HEK293 (cell line): ENCODE data around the gene SOX12.

Experiments
- BCL11A ChIP-seq: fragments of 450-650 bp; formaldehyde crosslinking; IDR thresholded peaks from 2 replicates; pipeline ENCODE4 v1.5.1; 2016; ENCODE audit warnings: low read depth, missing biosample characterization, missing genetic modification characterization
- GLI4 ChIP-seq: fragments of 450-650 bp; formaldehyde crosslinking; IDR thresholded peaks from 2 replicates; pipeline ENCODE4 v1.5.1; 2016; ENCODE audit warnings: missing biosample characterization, missing genetic modification characterization
- KLF7 ChIP-seq: fragments of 450-650 bp; formaldehyde crosslinking; IDR thresholded peaks from 2 replicates; pipeline ENCODE4 v1.5.1; 2016; ENCODE audit warnings: missing biosample characterization, missing genetic modification characterization, borderline replicate concordance
- KLF9 ChIP-seq: fragments of 450-650 bp; formaldehyde crosslinking; IDR thresholded peaks from 2 replicates; pipeline ENCODE4 v1.5.1; 2016; ENCODE audit warnings: missing biosample characterization, missing genetic modification characterization, low read depth
- OVOL3 ChIP-seq: fragments of 450-650 bp; formaldehyde crosslinking; IDR thresholded peaks from 2 replicates; pipeline ENCODE4 v1.5.1; 2016; ENCODE audit warnings: missing biosample characterization, missing genetic modification characterization
- SALL2 ChIP-seq: fragments of 450-650 bp; formaldehyde crosslinking; IDR thresholded peaks from 2 replicates; pipeline ENCODE4 v1.5.0; 2017; ENCODE audit warnings: missing biosample characterization, mild to moderate bottlenecking, missing genetic modification characterization, borderline replicate concordance
- SETDB1 ChIP-seq: IDR thresholded peaks from one replicate; pipeline ENCODE4 v1.6.1; 2017; ENCODE audit warnings: mild to moderate bottlenecking, low read length, moderate library complexity, mixed read lengths; ENCODE audit not compliant: insufficient read length
- SP2 ChIP-seq: fragments of 450-650 bp; formaldehyde crosslinking; IDR thresholded peaks from 2 replicates; pipeline ENCODE4 v1.5.1; 2016; ENCODE audit warnings: missing biosample characterization, missing genetic modification characterization
- YY1 ChIP-seq: fragments of 450-650 bp; formaldehyde crosslinking; IDR thresholded peaks from 2 replicates; pipeline ENCODE4 v1.5.1; 2018; ENCODE audit warnings: missing biosample characterization, missing genetic modification characterization
- ZBTB48 ChIP-seq: fragments of 450-650 bp; formaldehyde crosslinking; IDR thresholded peaks from 2 replicates; pipeline ENCODE4 v1.5.1; 2016; ENCODE audit warnings: missing biosample characterization, missing genetic modification characterization
- ZBTB7A ChIP-seq: fragments of 450-650 bp; formaldehyde crosslinking; IDR thresholded peaks from 2 replicates; pipeline ENCODE4 v1.5.1; 2016; ENCODE audit warnings: low read depth, missing biosample characterization, missing genetic modification characterization
- ZNF10 ChIP-seq: fragments of 450-650 bp; formaldehyde crosslinking; IDR thresholded peaks from 2 replicates; pipeline ENCODE4 v1.5.1; 2017; ENCODE audit warnings: missing biosample characterization, missing genetic modification characterization
- ZNF121 ChIP-seq: fragments of 450-650 bp; formaldehyde crosslinking; IDR thresholded peaks from 2 replicates; pipeline ENCODE4 v1.5.1; 2016; ENCODE audit warnings: missing biosample characterization, missing genetic modification characterization
- ZNF155 ChIP-seq: fragments of 450-650 bp; formaldehyde crosslinking; IDR thresholded peaks from 2 replicates; pipeline ENCODE4 v1.5.1; 2016; ENCODE audit warnings: missing biosample characterization, missing genetic modification characterization
- ZNF169 ChIP-seq: fragments of 450-650 bp; formaldehyde crosslinking; IDR thresholded peaks from 2 replicates; pipeline ENCODE4 v1.5.1; 2016; ENCODE audit warnings: missing biosample characterization, missing genetic modification characterization
- ZNF19 ChIP-seq: fragments of 450-650 bp; formaldehyde crosslinking; IDR thresholded peaks from 2 replicates; pipeline ENCODE4; 2016; ENCODE audit warnings: missing biosample characterization, missing genetic modification characterization, low read depth
- ZNF24 ChIP-seq: fragments of 450-650 bp; formaldehyde crosslinking; IDR thresholded peaks from 2 replicates; pipeline ENCODE4 v1.5.1; 2016; ENCODE audit warnings: missing biosample characterization, missing genetic modification characterization
- ZNF311 ChIP-seq: fragments of 450-650 bp; formaldehyde crosslinking; IDR thresholded peaks from 2 replicates; pipeline ENCODE4 v1.5.1; 2017; ENCODE audit warnings: missing biosample characterization, missing genetic modification characterization, borderline replicate concordance
- ZNF341 ChIP-seq: fragments of 450-650 bp; formaldehyde crosslinking; IDR thresholded peaks from 2 replicates; pipeline ENCODE4; 2016; ENCODE audit warnings: low read depth, missing biosample characterization, missing genetic modification characterization
- ZNF37A ChIP-seq: fragments of 450-650 bp; IDR thresholded peaks from 2 replicates; pipeline ENCODE4 v1.5.1; 2018; ENCODE audit warnings: missing biosample characterization, missing genetic modification characterization
- ZNF391 ChIP-seq: fragments of 450-650 bp; formaldehyde crosslinking; IDR thresholded peaks from 2 replicates; pipeline ENCODE4 v1.5.1; 2016; ENCODE audit warnings: low read depth, missing biosample characterization, missing genetic modification characterization, borderline replicate concordance
- ZNF394 ChIP-seq: fragments of 450-650 bp; formaldehyde crosslinking; IDR thresholded peaks from 2 replicates; pipeline ENCODE4 v1.5.1; 2016; ENCODE audit warnings: missing biosample characterization, missing genetic modification characterization, mild to moderate bottlenecking, moderate library complexity, borderline replicate concordance
- ZNF426 ChIP-seq: fragments of 450-650 bp; formaldehyde crosslinking; IDR thresholded peaks from 2 replicates; pipeline ENCODE4 v1.5.1; 2017; ENCODE audit warnings: missing biosample characterization, missing genetic modification characterization, mild to moderate bottlenecking, inconsistent platforms, moderate library complexity
- ZNF514 ChIP-seq: fragments of 450-650 bp; formaldehyde crosslinking; IDR thresholded peaks from 2 replicates; pipeline ENCODE4 v1.5.1; 2016; ENCODE audit warnings: missing biosample characterization, missing genetic modification characterization
- ZNF544 ChIP-seq: fragments of 450-650 bp; formaldehyde crosslinking; IDR thresholded peaks from 2 replicates; pipeline ENCODE4 v1.5.0; 2017; ENCODE audit warnings: missing biosample characterization, missing genetic modification characterization
- ZNF555 ChIP-seq: fragments of 450-650 bp; formaldehyde crosslinking; conservative IDR thresholded peaks from 2 replicates; pipeline ENCODE4 v1.5.1; 2017; ENCODE audit warnings: missing biosample characterization, mild to moderate bottlenecking, missing genetic modification characterization, inconsistent platforms
- ZNF621 ChIP-seq: fragments of 450-650 bp; formaldehyde crosslinking; IDR thresholded peaks from 2 replicates; pipeline ENCODE4 v1.5.1; 2017; ENCODE audit warnings: missing biosample characterization, missing genetic modification characterization
- ZNF629 ChIP-seq: fragments of 450-650 bp; formaldehyde crosslinking; IDR thresholded peaks from 2 replicates; pipeline ENCODE4 v1.5.1; 2017; ENCODE audit warnings: missing biosample characterization, missing genetic modification characterization
- ZNF777 ChIP-seq: fragments of 450-650 bp; formaldehyde crosslinking; IDR thresholded peaks from 2 replicates; pipeline ENCODE4 v1.5.1; 2017; ENCODE audit warnings: missing biosample characterization, missing genetic modification characterization, borderline replicate concordance
- TF ChIP-seq, protein P1 (sequence below): fragments of 450-650 bp; formaldehyde crosslinking; IDR thresholded peaks from 2 replicates; pipeline ENCODE4 v1.5.0; 2017; ENCODE audit warnings: missing biosample characterization, missing genetic modification characterization, borderline replicate concordance
- TF ChIP-seq, protein P2 (sequence below): fragments of 450-650 bp; formaldehyde crosslinking; IDR thresholded peaks from 2 replicates; pipeline ENCODE4 v1.5.1; 2017; ENCODE audit warnings: missing biosample characterization, missing genetic modification characterization
- TF ChIP-seq, protein P3 (sequence below): fragments of 450-650 bp; formaldehyde crosslinking; IDR thresholded peaks from 2 replicates; pipeline ENCODE4 v1.5.1; 2016; ENCODE audit warnings: missing biosample characterization, missing genetic modification characterization
- TF ChIP-seq, protein P4 (sequence below): fragments of 450-650 bp; formaldehyde crosslinking; IDR thresholded peaks from 2 replicates; pipeline ENCODE4 v1.5.1; 2016; ENCODE audit warnings: missing biosample characterization, missing genetic modification characterization

SOX12 gene

DNA sequence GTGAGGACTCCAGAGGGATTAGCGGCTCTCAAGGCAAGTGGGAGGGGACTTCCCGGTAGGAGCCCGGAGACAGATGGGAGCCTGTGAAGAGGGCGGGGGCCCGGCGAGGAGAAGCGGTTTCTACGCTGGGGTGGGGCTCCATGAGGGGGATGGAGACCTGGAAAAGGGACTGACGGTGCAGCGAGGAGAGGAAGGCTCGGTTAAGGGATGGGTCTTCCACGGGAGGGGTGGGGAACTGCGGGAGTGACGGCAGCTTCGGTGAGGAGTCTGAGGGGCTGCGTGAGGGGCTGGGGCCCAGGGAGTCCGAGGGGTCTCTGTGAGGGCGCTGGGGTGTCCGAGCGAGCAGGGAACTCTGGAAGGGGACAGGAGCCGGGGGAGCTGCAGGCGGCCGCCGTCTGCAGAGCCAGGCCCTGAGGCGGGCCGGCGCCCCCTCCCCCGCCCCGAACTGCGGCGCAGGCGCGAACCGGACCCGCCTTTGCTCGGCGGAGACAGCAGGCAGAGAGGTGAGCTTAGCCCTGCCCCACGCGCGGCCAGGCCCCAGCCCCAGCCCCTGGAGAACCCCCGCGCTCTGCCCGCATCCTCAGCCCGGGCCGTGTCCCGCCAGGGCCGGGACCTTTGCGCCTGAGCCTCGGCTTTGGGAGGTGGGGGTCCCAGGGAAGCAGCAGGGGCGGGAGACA, 21.4 kb downstream of the SOX12 start, which contains the start of gene NRSN2 (continued):
- TF ChIP-seq, protein P1, sequence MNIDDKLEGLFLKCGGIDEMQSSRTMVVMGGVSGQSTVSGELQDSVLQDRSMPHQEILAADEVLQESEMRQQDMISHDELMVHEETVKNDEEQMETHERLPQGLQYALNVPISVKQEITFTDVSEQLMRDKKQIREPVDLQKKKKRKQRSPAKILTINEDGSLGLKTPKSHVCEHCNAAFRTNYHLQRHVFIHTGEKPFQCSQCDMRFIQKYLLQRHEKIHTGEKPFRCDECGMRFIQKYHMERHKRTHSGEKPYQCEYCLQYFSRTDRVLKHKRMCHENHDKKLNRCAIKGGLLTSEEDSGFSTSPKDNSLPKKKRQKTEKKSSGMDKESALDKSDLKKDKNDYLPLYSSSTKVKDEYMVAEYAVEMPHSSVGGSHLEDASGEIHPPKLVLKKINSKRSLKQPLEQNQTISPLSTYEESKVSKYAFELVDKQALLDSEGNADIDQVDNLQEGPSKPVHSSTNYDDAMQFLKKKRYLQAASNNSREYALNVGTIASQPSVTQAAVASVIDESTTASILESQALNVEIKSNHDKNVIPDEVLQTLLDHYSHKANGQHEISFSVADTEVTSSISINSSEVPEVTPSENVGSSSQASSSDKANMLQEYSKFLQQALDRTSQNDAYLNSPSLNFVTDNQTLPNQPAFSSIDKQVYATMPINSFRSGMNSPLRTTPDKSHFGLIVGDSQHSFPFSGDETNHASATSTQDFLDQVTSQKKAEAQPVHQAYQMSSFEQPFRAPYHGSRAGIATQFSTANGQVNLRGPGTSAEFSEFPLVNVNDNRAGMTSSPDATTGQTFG (tag by site-specific recombination), result no peak
- TF ChIP-seq ZNF24 (peak; percentile 64; the same call in 1 of the 2 replicates), ZNF544 (tag by site-specific recombination) (no peak), SP2 (tag by site-specific recombination) (peak; percentile 58), KLF9 (peak; percentile 69), ZNF621 (tag by site-specific recombination) (no peak), ZNF555 (tag by site-specific recombination) (no peak), ZNF37A (no peak), ZNF10 (tag by site-specific recombination) (no peak), ZNF777 (tag by site-specific recombination) (no peak), GLI4 (tag by site-specific recombination) (no peak), ZBTB7A (no peak), OVOL3 (no peak), ZNF121 (no peak), YY1 (tag by site-specific recombination) (no peak; the same call in 1 of the 2 replicates), ZNF426 (tag by site-specific recombination) (no peak), ZNF514 (tag by site-specific recombination) (no peak), ZNF169 (tag by site-specific recombination) (no peak), BCL11A (tag by site-specific recombination) (no peak), ZNF341 (tag by site-specific recombination) (peak; percentile 64), ZNF629 (peak; percentile 40; the same call in 1 of the 2 replicates), SETDB1 (no peak), ZNF311 (tag by site-specific recombination) (no peak), ZNF19 (tag by site-specific recombination) (no peak), SALL2 (tag by site-specific recombination) (no peak), KLF7 (tag by site-specific recombination) (peak; percentile 73; the same call in 1 of the 2 replicates), ZNF391 (no peak), ZBTB48 (tag by site-specific recombination) (peak; percentile 83), ZNF394 (tag by site-specific recombination) (no peak; the same call in 1 of the 2 replicates), ZNF155 (no peak)
- TF ChIP-seq, protein P2, sequence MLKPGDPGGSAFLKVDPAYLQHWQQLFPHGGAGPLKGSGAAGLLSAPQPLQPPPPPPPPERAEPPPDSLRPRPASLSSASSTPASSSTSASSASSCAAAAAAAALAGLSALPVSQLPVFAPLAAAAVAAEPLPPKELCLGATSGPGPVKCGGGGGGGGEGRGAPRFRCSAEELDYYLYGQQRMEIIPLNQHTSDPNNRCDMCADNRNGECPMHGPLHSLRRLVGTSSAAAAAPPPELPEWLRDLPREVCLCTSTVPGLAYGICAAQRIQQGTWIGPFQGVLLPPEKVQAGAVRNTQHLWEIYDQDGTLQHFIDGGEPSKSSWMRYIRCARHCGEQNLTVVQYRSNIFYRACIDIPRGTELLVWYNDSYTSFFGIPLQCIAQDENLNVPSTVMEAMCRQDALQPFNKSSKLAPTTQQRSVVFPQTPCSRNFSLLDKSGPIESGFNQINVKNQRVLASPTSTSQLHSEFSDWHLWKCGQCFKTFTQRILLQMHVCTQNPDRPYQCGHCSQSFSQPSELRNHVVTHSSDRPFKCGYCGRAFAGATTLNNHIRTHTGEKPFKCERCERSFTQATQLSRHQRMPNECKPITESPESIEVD (tag by site-specific recombination), result no peak
- TF ChIP-seq, protein P3, sequence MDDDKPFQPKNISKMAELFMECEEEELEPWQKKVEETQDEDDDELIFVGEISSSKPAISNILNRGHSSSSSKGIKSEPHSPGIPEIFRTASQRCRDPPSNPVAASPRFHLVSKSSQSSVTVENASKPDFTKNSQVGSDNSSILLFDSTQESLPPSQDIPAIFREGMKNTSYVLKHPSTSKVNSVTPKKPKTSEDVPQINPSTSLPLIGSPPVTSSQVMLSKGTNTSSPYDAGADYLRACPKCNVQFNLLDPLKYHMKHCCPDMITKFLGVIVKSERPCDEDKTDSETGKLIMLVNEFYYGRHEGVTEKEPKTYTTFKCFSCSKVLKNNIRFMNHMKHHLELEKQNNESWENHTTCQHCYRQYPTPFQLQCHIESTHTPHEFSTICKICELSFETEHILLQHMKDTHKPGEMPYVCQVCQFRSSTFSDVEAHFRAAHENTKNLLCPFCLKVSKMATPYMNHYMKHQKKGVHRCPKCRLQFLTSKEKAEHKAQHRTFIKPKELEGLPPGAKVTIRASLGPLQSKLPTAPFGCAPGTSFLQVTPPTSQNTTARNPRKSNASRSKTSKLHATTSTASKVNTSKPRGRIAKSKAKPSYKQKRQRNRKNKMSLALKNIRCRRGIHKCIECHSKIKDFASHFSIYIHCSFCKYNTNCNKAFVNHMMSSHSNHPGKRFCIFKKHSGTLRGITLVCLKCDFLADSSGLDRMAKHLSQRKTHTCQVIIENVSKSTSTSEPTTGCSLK (tag by site-specific recombination), result no peak
- TF ChIP-seq, protein P4, sequence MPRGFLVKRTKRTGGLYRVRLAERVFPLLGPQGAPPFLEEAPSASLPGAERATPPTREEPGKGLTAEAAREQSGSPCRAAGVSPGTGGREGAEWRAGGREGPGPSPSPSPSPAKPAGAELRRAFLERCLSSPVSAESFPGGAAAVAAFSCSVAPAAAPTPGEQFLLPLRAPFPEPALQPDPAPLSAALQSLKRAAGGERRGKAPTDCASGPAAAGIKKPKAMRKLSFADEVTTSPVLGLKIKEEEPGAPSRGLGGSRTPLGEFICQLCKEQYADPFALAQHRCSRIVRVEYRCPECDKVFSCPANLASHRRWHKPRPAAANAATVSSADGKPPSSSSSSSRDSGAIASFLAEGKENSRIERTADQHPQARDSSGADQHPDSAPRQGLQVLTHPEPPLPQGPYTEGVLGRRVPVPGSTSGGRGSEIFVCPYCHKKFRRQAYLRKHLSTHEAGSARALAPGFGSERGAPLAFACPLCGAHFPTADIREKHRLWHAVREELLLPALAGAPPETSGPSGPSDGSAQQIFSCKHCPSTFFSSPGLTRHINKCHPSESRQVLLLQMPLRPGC, result no peak
